K562 (cell line): ENCODE results near the gene ARHGEF6. TPM values are rescaled to one million over a fixed set of nuclear protein-coding genes. Genes with fewer than 3 reads are reported as not detected.
"Not testable (repeated sequence)": the region's sequence is repeated elsewhere in the genome, so short reads cannot be mapped to it uniquely, and the experiment has no call there.

ENCODE experiments used
- ATAC-seq: fragments of 200-7000 bp; cut with Tn5 transposase; 3 replicates; pipeline ENCODE4 v1.9.1; 2020; ENCODE audit warnings: moderate library complexity
- BruUV-seq: library from RNA; stranded (reverse); fragments of 400-500 nt; replicated peaks from 2 replicates; lab custom pipeline; 2021; lab: Mats Ljungman, UMichigan
- CTCF ChIA-PET: fragments of 300-600 bp; formaldehyde crosslinking; extraction: SDS; loops from one replicate; lab custom pipeline; 2021; ENCODE audit warnings: low intra/inter-chr PET ratio; lab: Yijun Ruan, JAX
- POLR2A ChIA-PET: fragments of 300-600, 350-650 bp; sonication (Branson Sonifier 250); formaldehyde crosslinking; extraction: SDS; loops from one replicate; lab custom pipeline; 2021; ENCODE audit warnings: antibody characterized with exemption, inconsistent platforms; lab: Yijun Ruan, JAX
- DNase-seq, 4 experiments: peaks; one replicate each; pipeline versions ENCODE4 v3.0.0 to v3.0.0-alpha.2; 2011 to 2018; ENCODE audit warnings: low spot score in 3 of 4, mixed read lengths in 3 of 4; ENCODE audit errors: extremely low read depth in 1 of 4
- FAIRE-seq: peaks from 2 replicates; lab custom pipeline; 2011; peaks lifted over from hg19 to GRCh38; lab: Jason Lieb, UNC
- H2AFZ ChIP-seq: 2 replicates; pipeline ENCODE4 v1.6.0; 2011; ENCODE audit warnings: low read depth, low read length, control low read depth, inconsistent platforms
- H3K27ac ChIP-seq: fragments of 200-600 bp; 3 replicates; pipeline ENCODE4 v1.8.0; 2011; ENCODE audit warnings: low read depth, mild to moderate bottlenecking, control low read depth, inconsistent platforms, low read length, moderate library complexity, mixed read lengths; ENCODE audit errors: extremely low read depth
- H3K27me3 ChIP-seq, 2 experiments: fragments of 300-600 bp in 1 of 2; 2 replicates in 1 of 2; 3 replicates in 1 of 2; pipeline versions ENCODE4 v1.6.0 to v1.8.0; 2011; ENCODE audit warnings: inconsistent platforms in 2 of 2, low read length in 2 of 2, mild to moderate bottlenecking in 1 of 2, mixed read lengths in 1 of 2, moderate library complexity in 1 of 2; ENCODE audit not compliant: control insufficient read depth in 2 of 2, insufficient read depth in 2 of 2
- H3K36me3 ChIP-seq: fragments of 300-600 bp; 3 replicates; pipeline ENCODE4 v1.8.0; 2011; ENCODE audit warnings: mild to moderate bottlenecking, low read length, inconsistent platforms; ENCODE audit not compliant: control insufficient read depth, insufficient read depth
- H3K4me1 ChIP-seq, 2 experiments: fragments of 200-600 bp in 1 of 2; replicated peaks in 1 of 2; 2 replicates in 1 of 2; 3 replicates in 1 of 2; pipeline versions ENCODE4 v1.5.1 to v1.8.0; 2011; ENCODE audit warnings: inconsistent platforms in 2 of 2, low read length in 2 of 2, mild to moderate bottlenecking in 1 of 2, mixed read lengths in 1 of 2, moderate library complexity in 1 of 2; ENCODE audit not compliant: control insufficient read depth in 2 of 2, insufficient read depth in 2 of 2
- H3K4me2 ChIP-seq: 2 replicates; pipeline ENCODE4 v1.6.1; 2011; ENCODE audit warnings: low read length, control low read depth, inconsistent platforms, mixed read lengths; ENCODE audit not compliant: insufficient read depth
- H3K4me3 ChIP-seq: fragments of 200-600 bp; sonication (generic), shearing (Covaris generic); 2 replicates; pipeline ENCODE4 v1.5.1; 2016; ENCODE audit warnings: control low read depth, inconsistent platforms
- H3K79me2 ChIP-seq: fragments of 200-600 bp; 3 replicates; pipeline ENCODE4 v1.8.0; 2011; ENCODE audit warnings: low read length, inconsistent platforms; ENCODE audit not compliant: control insufficient read depth, insufficient read depth
- H3K9ac ChIP-seq, 2 experiments: 2 replicates each; pipeline versions ENCODE4 v1.6.0 to v1.6.1; 2011; ENCODE audit warnings: low read depth in 2 of 2, low read length in 2 of 2, control low read depth in 1 of 2, inconsistent platforms in 1 of 2, mild to moderate bottlenecking in 1 of 2, mixed read lengths in 1 of 2; ENCODE audit not compliant: insufficient read depth in 1 of 2
- H3K9me1 ChIP-seq: one replicate; pipeline ENCODE4 v1.6.0; 2011; ENCODE audit warnings: inconsistent platforms, mild to moderate bottlenecking, low read length, moderate library complexity; ENCODE audit not compliant: control insufficient read depth, insufficient read depth
- H3K9me3 ChIP-seq: replicated peaks from 2 replicates; pipeline ENCODE4 v1.5.1; 2011; ENCODE audit warnings: low read depth, low read length, inconsistent platforms; ENCODE audit not compliant: control insufficient read depth, insufficient read depth
- H4K20me1 ChIP-seq: replicated peaks from 2 replicates; pipeline ENCODE4 v1.6.1; 2011; ENCODE audit warnings: low read length, inconsistent platforms, mixed read lengths; ENCODE audit not compliant: control insufficient read depth, insufficient read depth
- AFF1 ChIP-seq, 2 experiments: fragments of 450-650 bp; IDR thresholded peaks; 2 replicates each; pipeline ENCODE4 v1.6.1; 2018; ENCODE audit warnings: mild to moderate bottlenecking in 2 of 2, low read depth in 1 of 2; ENCODE audit not compliant: partially characterized antibody in 2 of 2
- POLR2G ChIP-seq: fragments of 200-400 bp; formaldehyde crosslinking; IDR thresholded peaks from 2 replicates; pipeline ENCODE4 v1.6.1; 2017; ENCODE audit warnings: low read depth, mild to moderate bottlenecking, antibody characterized with exemption, low read length, moderate library complexity
- TCFL5 ChIP-seq: fragments of 250-450 bp; sonication (Bioruptor Pico); conservative IDR thresholded peaks from 2 replicates; pipeline ENCODE4 v1.6.1; 2021; ENCODE audit warnings: mild to moderate bottlenecking, moderate library complexity, matching md5 sums
- ZFPM2 ChIP-seq: fragments of 250-450 bp; sonication (Bioruptor Pico); IDR thresholded peaks from 2 replicates; pipeline ENCODE4 v1.5.1; 2022; ENCODE audit warnings: mild to moderate bottlenecking
- WGBS: fragments of 100-300 bp; shearing (Covaris generic); methylation state at CpG from one replicate; pipeline ENCODE4 v1.1.6; 2016; ENCODE audit warnings: low coverage, mixed read lengths; ENCODE audit not compliant: insufficient coverage; ENCODE audit errors: missing lambda C conversion rate; 5-methylcytosine and 5-hydroxymethylcytosine counted together
- in situ Hi-C: fragments of 300-500 bp; cut with MboI; formaldehyde crosslinking; loops from 4 replicates; pipeline ENCODE4 v1.15.0; 2018; ENCODE audit warnings: inconsistent platforms, mixed read lengths
- intact Hi-C: fragments of 100-400 bp; cut with micrococcal nuclease; formaldehyde crosslinking; loops from 2 replicates; pipeline ENCODE4 v1.14.2; 2022
- polyA plus RNA-seq, 8 experiments: library from polyadenylated mRNA; depleted of rRNA in 4 of 8; stranded (reverse) in 5 of 8; unstranded in 3 of 8; fragments of >200 nt; fragmentation: Nextera tagmentation in 2 of 8; fragmentation: Illumina TruSeq in 1 of 8; extraction: Ambion mirVana in 2 of 8; extraction: Trizol in 1 of 8; gene quantifications; 2 replicates each; pipeline versions ENCODE4 v1.2.1 to v1.2.3, GENCODE V29; 2011 to 2014; ENCODE audit warnings: inconsistent platforms in 1 of 8, missing spikeins in 1 of 8
- total RNA-seq, 7 experiments: library from RNA; depleted of rRNA in 6 of 7; stranded (reverse); fragments of >200 nt in 6 of 7; fragmentation: Illumina TruSeq in 2 of 7; extraction: Trizol in 2 of 7; gene quantifications; 2 replicates each; pipeline versions ENCODE4 v1.2.1 to v1.2.3, GENCODE V29; 2011 to 2021; ENCODE audit warnings: low replicate concordance in 1 of 7

Gene ARHGEF6
- total and polyA plus RNA-seq, 9 of the 15 experiments (the other 6 are each of a cell fraction or from before 2014, with no cell fraction given) = 2.9 to 22.1 (median 13.3) TPM

- POLR2A ChIA-PET = no interaction called here
- WGBS = 6% methylated on average over 3 of the region's 3 CpGs
- Histone ChIP-seq H3K27ac (no peak overlapping the region), H3K27me3 (no peaks in the 10 kb centered on the region)
- no peak for DNase-seq
- TF ChIP-seq POLR2G (no peak), ZFPM2 (CRISPR knock-in tag) (no peak), TCFL5 (CRISPR knock-in tag) (no peak)
- TF ChIP-seq, all 486 proteins: peak for 0
- no peak overlapping the region for H2AFZ ChIP-seq
- intact Hi-C loops = no loop called here
- no peaks in the 10 kb centered on the region for H3K79me2 ChIP-seq
- H3K9me3 ChIP-seq = no peaks in the 10 kb centered on the region
- BruUV-seq = no TSS peak
- H3K4me2 ChIP-seq = no peak overlapping the region
- H4K20me1 ChIP-seq = no peaks in the 10 kb centered on the region
- FAIRE-seq (no peak), ATAC-seq (no peak)
- no peaks in the 10 kb centered on the region for H3K36me3 ChIP-seq
- H3K9me1 ChIP-seq = no peaks in the 10 kb centered on the region
- H3K4me1 ChIP-seq = no peaks in the 10 kb centered on the region
- in situ Hi-C loops = no loop called here
- H3K4me3 ChIP-seq = no peak overlapping the region
- CTCF ChIA-PET = no interaction called here
- H3K9ac ChIP-seq = no peak overlapping the region
These were observed 17.1 kb upstream of the ARHGEF6 start for GRCh38 chrX:136797787-136798186.

- WGBS = 7% methylated on average over 1 of the region's 1 CpG
- DNase-seq, H3K9ac ChIP-seq, H3K9me1 ChIP-seq, intact Hi-C loops, FAIRE-seq, H3K36me3 ChIP-seq, H3K27me3 ChIP-seq, POLR2A ChIA-PET, H3K27ac ChIP-seq, H4K20me1 ChIP-seq, H3K4me1 ChIP-seq, H3K4me3 ChIP-seq, H2AFZ ChIP-seq, H3K9me3 ChIP-seq, CTCF ChIA-PET, H3K79me2 ChIP-seq, ATAC-seq, H3K4me2 ChIP-seq, in situ Hi-C loops, BruUV-seq: not testable (repeated sequence)
- TF ChIP-seq AFF1 (IDR thresholded peaks at IDR 0.05; ENCODE audit: low read depth in 1 of 2, partially characterized antibody in 2 of 2) = peak in 1 of 2 experiments; percentile 92
These were observed 14.4 kb upstream of the ARHGEF6 start for GRCh38 chrX:136795132-136795531.
